Measurements from ENCODE around the gene NUTF2.
A peak's percentile ranks its signal among the peaks of the same experiment; 100 is the strongest.
"Not testable (repeated sequence)": the region's sequence is repeated elsewhere in the genome, so short reads cannot be mapped to it uniquely, and the experiment has no call there.

Gene NUTF2

GRCh38 chr16:67833415-67834241, 13.1 kb upstream of the NUTF2 start (continued):
- TF ChIP-seq CTCF (tag by site-specific recombination; IDR thresholded peaks at IDR 0.05) (no peak; the same call in 1 of the 2 replicates), ZNF792 (tag by site-specific recombination; IDR thresholded peaks at IDR 0.05) (no peak), ZNF449 (tag by site-specific recombination; IDR thresholded peaks at IDR 0.05) (peak; percentile 45; the same call in 1 of the 2 replicates), ZNF341 (tag by site-specific recombination; IDR thresholded peaks at IDR 0.05; ENCODE audit: low read depth) (no peak), ZBTB1 (tag by site-specific recombination; IDR thresholded peaks at IDR 0.05) (no peak), ZNF133 (tag by site-specific recombination; IDR thresholded peaks at IDR 0.05) (no peak), ZNF248 (tag by site-specific recombination; IDR thresholded peaks at IDR 0.05) (no peak), ZNF707 (tag by site-specific recombination; IDR thresholded peaks at IDR 0.05) (no peak), SCRT2 (tag by site-specific recombination; IDR thresholded peaks at IDR 0.05) (no peak), BCL11B (tag by site-specific recombination; IDR thresholded peaks at IDR 0.05; ENCODE audit: low read depth) (no peak)

GRCh38 chr16:67834242-67834614, 12.5 kb upstream of the NUTF2 start:
- no peak for TF ChIP-seq ZNF837 (tag by site-specific recombination; IDR thresholded peaks at IDR 0.05)
- TF ChIP-seq KLF17 (tag by site-specific recombination; IDR thresholded peaks at IDR 0.05) = no peak
- no peak for TF ChIP-seq ZNF544 (tag by site-specific recombination; IDR thresholded peaks at IDR 0.05)
- TF ChIP-seq ZBTB8A (tag by site-specific recombination; IDR thresholded peaks at IDR 0.05) = no peak
- TF ChIP-seq ZNF658 (tag by site-specific recombination; IDR thresholded peaks at IDR 0.05) = no peak
- TF ChIP-seq ZNF362 (tag by site-specific recombination; IDR thresholded peaks at IDR 0.05) = no peak
- peak; percentile 99 for TF ChIP-seq ZNF121 (tag by site-specific recombination; IDR thresholded peaks at IDR 0.05)
- TF ChIP-seq ZNF747 (tag by site-specific recombination; IDR thresholded peaks at IDR 0.05) = no peak
- H3K36me3 ChIP-seq (ENCODE audit: control insufficient read depth in 2 of 2, insufficient read depth in 1 of 2, low read length in 2 of 2) = peaks cover 0 to 32% of the 10 kb centered on the region in 2 experiments; a peak in 2 of 3 replicates
- H3K4me3 ChIP-seq (ENCODE audit: low read depth, low read length) = no peak overlapping the region
- CTCF ChIA-PET = interaction anchor here (0.9 to 2.6 kb wide), 5 partner anchors 11 to 49 kb away, joined by 3 to 32 read pairs (median 4); no protein-coding TSS in a partner anchor
- H3K4me1 ChIP-seq (ENCODE audit: control insufficient read depth, insufficient read depth, low read length) = no peaks in the 10 kb centered on the region
- H3K27ac ChIP-seq (ENCODE audit: extremely low read depth, low read depth, low read length) = peak overlapping the region; percentile 76; the same call in 1 of the 2 replicates
- no peaks in the 10 kb centered on the region for H3K9me3 ChIP-seq (ENCODE audit: control insufficient read depth, insufficient read depth, low read depth, low read length)
- POLR2A ChIA-PET = interaction anchor here (0.7 to 2.3 kb wide), 14 partner anchors 11 to 272 kb away, joined by 3 to 38 read pairs (median 4); partner anchors contain the start of genes EDC4, GFOD2, NUTF2 and RANBP10

- H3K4me1 ChIP-seq (ENCODE audit: control insufficient read depth, insufficient read depth, low read length); H3K27ac ChIP-seq (ENCODE audit: extremely low read depth, low read depth, low read length); H3K4me3 ChIP-seq (ENCODE audit: low read depth, low read length); H3K9me3 ChIP-seq (ENCODE audit: control insufficient read depth, insufficient read depth, low read depth, low read length); POLR2A ChIA-PET; H3K36me3 ChIP-seq (ENCODE audit: control insufficient read depth in 2 of 2, insufficient read depth in 1 of 2, low read length in 2 of 2): not testable (repeated sequence)
- TF ChIP-seq ZFHX2 (tag by site-specific recombination; conservative IDR thresholded peaks at IDR 0.05) = 0 out of 2 replicates have a peak, but pooled peaks have one; percentile 7
- CTCF ChIA-PET = interaction anchor here (2.7 kb wide), 1 partner anchor 21 kb away, joined by 15 read pairs; no protein-coding TSS in a partner anchor
Measured at GRCh38 chr16:67837190-67837589, 9.5 kb upstream of the NUTF2 start.
